Loucy (cell line): Measurements from ENCODE around the gene NPEPPS.

Experiments
- CTCF ChIP-seq: fragments of 200-600 bp; sonication (generic); conservative IDR thresholded peaks from 2 replicates; pipeline ENCODE4 v1.5.1; 2014; ENCODE audit warnings: mild to moderate bottlenecking, antibody characterized with exemption, low read length
- EZH2phosphoT487 ChIP-seq: fragments of 200-600 bp; IDR thresholded peaks from 2 replicates; pipeline ENCODE4 v1.6.1; 2018; ENCODE audit warnings: antibody characterized with exemption, mild to moderate bottlenecking, moderate library complexity, borderline replicate concordance

GRCh38 chr17:47641202-47641601 is 110.3 kb downstream of the NPEPPS start:
- TF ChIP-seq CTCF: no peak
- no peak for TF ChIP-seq EZH2phosphoT487
